Neuronal stem cell (in vitro differentiated cells): ENCODE measurements around the gene KIF4A.
"Not testable (repeated sequence)": the region's sequence is repeated elsewhere in the genome, so short reads cannot be mapped to it uniquely, and the experiment has no call there.

ENCODE experiments used
- DNase-seq: peaks from one replicate; pipeline ENCODE4 v3.0.0-alpha.2; 2013; ENCODE audit warnings: low spot score
- H2AFZ ChIP-seq: one replicate; pipeline ENCODE4 v1.6.1; 2013; ENCODE audit warnings: mild to moderate bottlenecking, low read length, inconsistent platforms
- H2AK5ac ChIP-seq: 2 replicates; pipeline ENCODE4 v1.6.1; 2013; ENCODE audit warnings: low read depth, mild to moderate bottlenecking, inconsistent platforms, low read length, moderate library complexity, mixed read lengths
- H2BK120ac ChIP-seq: 2 replicates; pipeline ENCODE4 v1.6.1; 2013; ENCODE audit warnings: low read depth, mild to moderate bottlenecking, inconsistent platforms, low read length, moderate library complexity, mixed read lengths
- H2BK12ac ChIP-seq: one replicate; pipeline ENCODE4 v1.6.1; 2013; ENCODE audit warnings: low read length, inconsistent platforms
- H2BK15ac ChIP-seq: 2 replicates; pipeline ENCODE4 v1.6.1; 2013; ENCODE audit warnings: mild to moderate bottlenecking, low read length, inconsistent platforms, mixed read lengths
- H2BK5ac ChIP-seq: one replicate; pipeline ENCODE4 v1.6.1; 2013; ENCODE audit warnings: inconsistent platforms, mild to moderate bottlenecking, low read length, moderate library complexity
- H3K14ac ChIP-seq: one replicate; pipeline ENCODE4 v1.6.1; 2013; ENCODE audit warnings: low read length, inconsistent platforms
- H3K18ac ChIP-seq: 2 replicates; pipeline ENCODE4 v1.6.1; 2013; ENCODE audit warnings: low read length, inconsistent platforms
- H3K23ac ChIP-seq: 2 replicates; pipeline ENCODE4 v1.6.1; 2013; ENCODE audit warnings: low read depth, mild to moderate bottlenecking, mixed read lengths, low read length, inconsistent platforms; ENCODE audit not compliant: poor library complexity
- H3K27ac ChIP-seq: replicated peaks from 3 replicates; pipeline ENCODE4 v1.5.1; 2013; ENCODE audit warnings: low read length, inconsistent platforms
- H3K27me3 ChIP-seq, 3 experiments: 2 replicates each; pipeline ENCODE4 v1.6.1; 2013; ENCODE audit warnings: low read length in 3 of 3, mild to moderate bottlenecking in 2 of 3, inconsistent platforms in 1 of 3, low read depth in 1 of 3, mixed read lengths in 1 of 3, moderate library complexity in 1 of 3; ENCODE audit not compliant: control insufficient read depth in 3 of 3, insufficient read depth in 3 of 3
- H3K36me3 ChIP-seq, 2 donors: replicated peaks in 1 of 2; 2 replicates each; pipeline ENCODE4 v1.6.1; 2013; ENCODE audit warnings: low read length in 2 of 2; ENCODE audit not compliant: control insufficient read depth in 2 of 2, insufficient read depth in 2 of 2
- H3K4ac ChIP-seq: 2 replicates; pipeline ENCODE4 v1.6.1; 2013; ENCODE audit warnings: inconsistent platforms, mild to moderate bottlenecking, low read length, moderate library complexity
- H3K4me1 ChIP-seq, 2 donors: 1 replicate in 1 of 2; 2 replicates in 1 of 2; pipeline ENCODE4 v1.6.1; 2013; ENCODE audit warnings: low read length in 2 of 2, low read depth in 1 of 2; ENCODE audit not compliant: control insufficient read depth in 2 of 2, insufficient read depth in 1 of 2
- H3K4me2 ChIP-seq: one replicate; pipeline ENCODE4 v1.6.1; 2013; ENCODE audit warnings: mild to moderate bottlenecking, low read length, inconsistent platforms; ENCODE audit not compliant: insufficient read depth, poor library complexity, severe bottlenecking
- H3K4me3 ChIP-seq, 2 donors: 2 replicates each; pipeline ENCODE4 v1.5.1; 2013; ENCODE audit warnings: low read length in 2 of 2, mild to moderate bottlenecking in 2 of 2, inconsistent platforms in 1 of 2, moderate library complexity in 1 of 2
- H3K79me1 ChIP-seq: one replicate; pipeline ENCODE4 v1.6.1; 2013; ENCODE audit warnings: low read depth, mild to moderate bottlenecking, inconsistent platforms, low read length, moderate library complexity
- H3K9ac ChIP-seq: one replicate; pipeline ENCODE4 v1.6.1; 2013; ENCODE audit warnings: mild to moderate bottlenecking, low read depth, low read length, inconsistent platforms; ENCODE audit not compliant: poor library complexity
- H3K9me3 ChIP-seq, 2 donors: replicated peaks in 1 of 2; 2 replicates each; pipeline versions ENCODE3 to v1.6.1; 2013; ENCODE audit warnings: low read length in 2 of 2, mild to moderate bottlenecking in 2 of 2, inconsistent platforms in 1 of 2, low read depth in 1 of 2, mixed read lengths in 1 of 2, moderate library complexity in 1 of 2; ENCODE audit not compliant: control insufficient read depth in 2 of 2, insufficient read depth in 1 of 2
- H4K8ac ChIP-seq: one replicate; pipeline ENCODE4 v1.6.1; 2013; ENCODE audit warnings: low read depth, mild to moderate bottlenecking, inconsistent platforms, low read length, moderate library complexity
- H4K91ac ChIP-seq: one replicate; pipeline ENCODE4 v1.6.1; 2013; ENCODE audit warnings: low read length, low read depth, mild to moderate bottlenecking, inconsistent platforms; ENCODE audit not compliant: poor library complexity
- WGBS, 2 donors: extraction: QIAGEN DNeasy Blood & Tissue Kit; methylation state at CpG; one replicate each; pipeline ENCODE4 v1.1.7; 2013; ENCODE audit warnings: missing lambda C conversion rate in 2 of 2, mixed read lengths in 1 of 2; ENCODE audit not compliant: insufficient read length in 2 of 2, insufficient replicate concordance in 1 of 2; ENCODE audit errors: extremely low coverage in 2 of 2; 5-methylcytosine and 5-hydroxymethylcytosine counted together

KIF4A gene

GRCh38 chrX:70349367-70350125, 59.6 kb downstream of the KIF4A start:
- H4K91ac ChIP-seq, H2BK120ac ChIP-seq, H2BK12ac ChIP-seq, H3K4ac ChIP-seq, H3K14ac ChIP-seq, H3K9ac ChIP-seq, H2AFZ ChIP-seq, H3K4me2 ChIP-seq, H2AK5ac ChIP-seq, H3K4me3 ChIP-seq, H3K23ac ChIP-seq, H3K4me1 ChIP-seq, H3K79me1 ChIP-seq, H3K27ac ChIP-seq, DNase-seq, H2BK5ac ChIP-seq, H2BK15ac ChIP-seq, H4K8ac ChIP-seq, H3K18ac ChIP-seq, H3K27me3 ChIP-seq: not testable (repeated sequence)
- Histone ChIP-seq H3K9me3 (peaks cover 0 to 17% of the 10 kb centered on the region in 2 donors), H3K36me3 (peaks cover 6 to 74% of the 10 kb centered on the region in 2 donors)
- WGBS, 2 donors, result no CpG with 5 or more reads among the region's 55 CpGs

- Histone ChIP-seq H3K23ac (no peak overlapping the region), H3K9ac (no peak overlapping the region), H3K4me3 (no peak overlapping the region), H3K4ac (no peak overlapping the region), H3K18ac (no peak overlapping the region), H3K4me2 (no peak overlapping the region), H3K27ac (no peak overlapping the region), H3K14ac (no peak overlapping the region), H2BK12ac (no peak overlapping the region), H2BK120ac (no peak overlapping the region), H4K8ac (no peak overlapping the region), H4K91ac (no peak overlapping the region), H2AK5ac (no peak overlapping the region), H3K36me3 (peaks cover 2 to 68% of the 10 kb centered on the region in 2 donors), H2BK5ac (no peak overlapping the region), H3K9me3 (peaks cover 0 to 6% of the 10 kb centered on the region in 2 donors), H3K4me1 (no peaks in the 10 kb centered on the region), H2AFZ (no peak overlapping the region), H3K79me1 (no peaks in the 10 kb centered on the region), H2BK15ac (no peak overlapping the region), H3K27me3 (no peaks in the 10 kb centered on the region)
- peak; percentile 5 for DNase-seq
- no CpG with 5 or more reads among the region's 3 CpGs for WGBS, 2 donors
Observed at GRCh38 chrX:70352496-70352895, 62.6 kb downstream of the KIF4A start.

- no peak overlapping the region for H3K14ac ChIP-seq
Observed at GRCh38 chrX:70353514-70353913, 63.6 kb downstream of the KIF4A start.

GRCh38 chrX:70354716-70355115, 64.8 kb downstream of the KIF4A start:
- H2BK120ac ChIP-seq, result no peak overlapping the region
- H3K18ac ChIP-seq, result no peak overlapping the region
- H4K8ac ChIP-seq, result no peak overlapping the region
- no peak overlapping the region for H3K9ac ChIP-seq
- no peak overlapping the region for H2BK15ac ChIP-seq
- WGBS, 2 donors, result no CpG with 5 or more reads among the region's 2 CpGs
- H3K4ac ChIP-seq, result no peak overlapping the region
- H3K9me3 ChIP-seq, result no peaks in the 10 kb centered on the region
- no peak overlapping the region for H2AFZ ChIP-seq
- no peaks in the 10 kb centered on the region for H3K4me1 ChIP-seq
- no peaks in the 10 kb centered on the region for H3K27me3 ChIP-seq
- peaks cover 4 to 86% of the 10 kb centered on the region in 2 donors for H3K36me3 ChIP-seq
- H3K23ac ChIP-seq, result no peak overlapping the region
- no peak overlapping the region for H2AK5ac ChIP-seq
- DNase-seq, result no peak
- H2BK5ac ChIP-seq, result no peak overlapping the region
- no peak overlapping the region for H2BK12ac ChIP-seq
- H3K79me1 ChIP-seq, result no peaks in the 10 kb centered on the region
- H3K4me2 ChIP-seq, result no peak overlapping the region
- no peak overlapping the region for H4K91ac ChIP-seq
- H3K14ac ChIP-seq, result no peak overlapping the region
- no peak overlapping the region for H3K4me3 ChIP-seq
- H3K27ac ChIP-seq, result no peak overlapping the region

More at GRCh38 chrX:70353514-70353913, 63.6 kb downstream of the KIF4A start:
- Histone ChIP-seq H3K4ac (no peak overlapping the region), H3K23ac (no peak overlapping the region), H3K4me3 (no peak overlapping the region), H3K18ac (no peak overlapping the region), H3K27me3 (no peaks in the 10 kb centered on the region), H3K27ac (no peak overlapping the region), H2BK120ac (no peak overlapping the region), H2BK5ac (no peak overlapping the region), H3K79me1 (no peaks in the 10 kb centered on the region), H3K9me3 (no peaks in the 10 kb centered on the region), H2BK12ac (no peak overlapping the region), H2BK15ac (no peak overlapping the region), H2AK5ac (no peak overlapping the region), H4K8ac (no peak overlapping the region), H3K36me3 (peaks cover 2 to 74% of the 10 kb centered on the region in 2 donors), H4K91ac (no peak overlapping the region), H3K9ac (no peak overlapping the region), H3K4me2 (no peak overlapping the region), H2AFZ (no peak overlapping the region), H3K4me1 (no peaks in the 10 kb centered on the region)
- no CpG with 5 or more reads among the region's 5 CpGs for WGBS, 2 donors
- no peak for DNase-seq
